ENCODE data around the gene ABCC8.

Gene ABCC8

DNA sequence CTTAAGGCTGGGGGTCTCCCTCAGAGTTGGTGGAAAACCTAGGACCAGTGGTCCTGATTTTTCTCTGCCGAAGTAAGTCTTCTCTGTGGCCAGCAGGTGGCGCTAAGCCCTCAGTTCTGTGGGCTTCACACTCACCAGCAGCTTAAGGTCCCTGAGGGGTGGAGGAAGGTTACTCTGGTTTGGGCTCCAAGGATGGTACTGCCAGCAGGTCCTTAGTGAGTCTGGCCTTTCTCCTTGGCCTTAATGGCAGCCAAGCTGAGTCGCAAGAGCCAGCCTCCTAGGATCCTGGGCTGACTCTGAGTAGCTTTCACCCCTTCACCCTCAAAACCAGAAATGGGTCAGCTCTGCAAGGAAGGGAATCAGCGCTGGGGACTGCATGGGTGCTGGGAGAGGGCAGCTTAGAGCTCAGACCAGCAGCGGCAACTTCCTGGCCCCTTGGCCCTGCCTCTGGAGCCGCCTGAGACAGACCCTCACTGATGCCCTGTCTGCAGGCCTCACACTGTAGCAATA is 92.6 kb downstream of the ABCC8 start:
- intact Hi-C loops (cut with micrococcal nuclease): loop anchor here (1.0 to 5.0 kb wide), 2 partner anchors 120 to 143 kb away; no protein-coding TSS in a partner anchor
- Mint-ChIP-seq H3K27ac (no peak overlapping the region), H3K27me3 (peaks cover 24% of the 10 kb centered on the region), H3K36me3 (ENCODE audit: low read depth) (peaks cover 32% of the 10 kb centered on the region), H3K4me1 (ENCODE audit: low read depth) (peaks cover 56% of the 10 kb centered on the region), H3K9me3 (no peaks in the 10 kb centered on the region), H3K4me3 (no peak overlapping the region)

DNA sequence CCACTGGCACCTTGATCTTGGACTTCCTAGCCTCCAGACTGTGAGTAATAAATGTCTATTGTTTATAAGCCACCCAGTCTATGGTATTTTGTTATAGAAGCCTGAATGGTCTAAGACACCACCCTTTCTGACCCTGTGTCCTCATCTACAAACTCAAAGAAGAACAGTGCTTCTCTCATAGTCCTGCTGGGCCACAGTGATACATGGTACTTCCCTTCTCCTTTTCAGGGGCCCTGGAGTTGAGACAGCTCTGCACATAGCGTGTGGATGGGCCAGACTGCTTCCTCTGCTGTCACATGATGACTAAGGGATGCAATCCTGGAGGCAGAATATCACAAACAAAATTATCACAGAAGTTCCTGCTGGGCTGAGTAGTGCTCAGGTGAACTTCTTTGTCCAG is 93.2 kb downstream of the ABCC8 start:
- intact Hi-C loops (cut with micrococcal nuclease): loop anchor here (5.0 kb wide), 1 partner anchor 144 kb away; no protein-coding TSS in a partner anchor
- no peak overlapping the region for H3K27ac Mint-ChIP-seq
- peaks cover 19% of the 10 kb centered on the region for H3K27me3 Mint-ChIP-seq
- H3K4me3 Mint-ChIP-seq: no peak overlapping the region
- peaks cover 51% of the 10 kb centered on the region for H3K4me1 Mint-ChIP-seq (ENCODE audit: low read depth)
- peaks cover 38% of the 10 kb centered on the region for H3K36me3 Mint-ChIP-seq (ENCODE audit: low read depth)
- H3K9me3 Mint-ChIP-seq: no peaks in the 10 kb centered on the region

DNA sequence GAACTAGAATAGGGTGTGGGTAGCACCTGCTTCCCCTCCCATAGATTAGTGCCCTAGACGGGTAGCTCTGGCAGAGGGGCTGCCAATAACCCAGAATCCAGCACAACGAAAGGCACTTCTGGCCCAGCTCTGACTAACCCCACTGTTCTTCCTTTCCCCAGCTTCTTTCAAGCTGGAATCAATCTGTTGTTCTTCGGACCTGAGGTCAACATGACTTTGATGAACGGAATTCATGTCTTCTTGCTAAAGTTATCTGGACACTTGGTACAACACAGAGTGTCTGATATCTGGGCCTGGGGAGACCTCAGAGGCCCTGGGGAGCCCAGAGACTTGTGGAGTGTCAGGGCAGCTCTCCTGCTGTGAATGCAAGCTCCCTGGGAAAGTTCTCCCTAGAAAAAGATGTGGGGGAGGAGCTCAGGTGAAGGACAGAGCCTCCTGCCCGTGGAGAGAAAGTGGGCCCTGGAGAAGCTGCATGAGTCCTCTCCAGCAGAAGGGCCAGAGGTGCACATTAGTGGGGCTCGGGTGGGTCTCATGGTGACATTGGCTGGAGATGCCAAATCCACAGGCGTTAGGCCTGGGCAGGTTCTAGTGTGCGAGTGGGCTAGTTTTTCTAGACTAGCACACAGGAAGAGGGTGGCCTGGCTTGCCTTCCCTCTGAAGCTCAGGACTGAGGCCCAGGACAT is 94.5 kb downstream of the ABCC8 start:
- peaks cover 38% of the 10 kb centered on the region for H3K4me1 Mint-ChIP-seq (ENCODE audit: low read depth)

DNA sequence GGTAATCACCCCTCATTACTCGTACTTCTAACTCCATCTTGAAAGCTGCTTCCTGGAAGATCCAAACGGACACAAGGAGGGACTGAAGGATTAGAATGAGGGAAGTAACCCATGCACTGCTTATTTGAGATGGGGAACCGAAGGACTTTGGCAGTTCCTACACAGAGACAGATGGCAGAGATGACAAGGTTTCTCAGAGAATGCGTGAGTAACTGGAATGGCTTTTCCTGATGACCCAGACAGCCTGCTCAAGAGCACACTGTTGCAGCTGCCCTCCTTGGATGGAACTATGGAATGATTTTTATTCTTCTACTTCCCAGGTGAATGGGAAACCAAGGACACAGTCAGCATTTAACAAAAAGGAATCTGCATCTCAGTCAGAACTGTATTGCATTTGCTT is 95.5 kb downstream of the ABCC8 start:
- H3K9me3 Mint-ChIP-seq: no peaks in the 10 kb centered on the region
- H3K27ac Mint-ChIP-seq: no peak overlapping the region
- no peak overlapping the region for H3K4me3 Mint-ChIP-seq
- peaks cover under 1% of the 10 kb centered on the region for H3K27me3 Mint-ChIP-seq
- intact Hi-C loops (cut with micrococcal nuclease): loop anchor here (5.0 kb wide), 1 partner anchor 146 kb away; no protein-coding TSS in a partner anchor
- H3K36me3 Mint-ChIP-seq (ENCODE audit: low read depth): peaks cover 57% of the 10 kb centered on the region
- peaks cover 31% of the 10 kb centered on the region for H3K4me1 Mint-ChIP-seq (ENCODE audit: low read depth)

More for the DNA sequence above, 94.5 kb downstream of the ABCC8 start:
- Mint-ChIP-seq H3K36me3 (ENCODE audit: low read depth) (peaks cover 47% of the 10 kb centered on the region), H3K27me3 (peaks cover 6% of the 10 kb centered on the region), H3K9me3 (no peaks in the 10 kb centered on the region), H3K4me3 (no peak overlapping the region), H3K27ac (no peak overlapping the region)
- intact Hi-C loops (cut with micrococcal nuclease): loop anchor here (5.0 kb wide), 1 partner anchor 145 kb away; no protein-coding TSS in a partner anchor

DNA sequence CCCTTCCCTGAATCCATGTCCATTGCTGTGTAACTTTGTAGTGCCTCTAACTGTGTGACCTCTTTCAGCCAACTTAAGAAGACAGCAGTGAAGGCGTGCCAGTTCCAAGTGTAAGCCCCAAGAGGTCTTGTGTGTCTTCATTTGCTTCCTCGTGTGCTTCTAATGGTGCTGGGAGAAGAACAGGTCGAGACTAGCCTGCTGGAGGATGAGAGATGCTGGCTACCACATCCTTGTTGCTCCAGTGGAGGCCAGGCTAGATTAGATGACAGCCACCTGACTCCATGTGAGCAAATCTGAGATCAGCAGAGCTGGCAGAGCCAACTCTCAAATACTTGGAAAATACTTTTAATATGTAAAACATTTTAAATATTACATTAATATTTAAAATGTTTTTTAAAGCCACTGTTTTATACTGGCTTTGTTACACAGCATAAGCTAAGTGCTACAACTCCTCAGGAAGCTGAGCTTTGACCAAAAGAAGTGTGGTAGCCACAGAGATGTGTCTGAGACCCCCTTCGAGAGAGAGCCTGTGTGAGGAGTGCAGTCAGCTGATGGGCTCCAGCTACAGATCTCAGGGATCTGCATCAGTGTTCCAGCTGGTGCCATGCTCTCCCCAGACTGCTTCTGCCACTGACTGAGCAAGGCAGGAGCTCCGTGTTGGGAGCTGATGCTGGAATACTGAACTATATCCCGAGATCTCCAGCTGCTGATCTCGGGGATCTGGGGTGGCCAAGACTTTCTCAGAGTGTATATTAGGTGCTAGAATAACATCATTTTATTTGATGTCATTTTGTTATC is 97.1 kb downstream of the ABCC8 start:
- Mint-ChIP-seq H3K4me3 (no peak overlapping the region), H3K9me3 (no peaks in the 10 kb centered on the region), H3K4me1 (ENCODE audit: low read depth) (peaks cover 24% of the 10 kb centered on the region), H3K36me3 (ENCODE audit: low read depth) (peaks cover 73% of the 10 kb centered on the region), H3K27ac (no peak overlapping the region), H3K27me3 (no peaks in the 10 kb centered on the region)
- intact Hi-C loops (cut with micrococcal nuclease): loop anchor here (5.0 kb wide), 1 partner anchor 148 kb away; no protein-coding TSS in a partner anchor

DNA sequence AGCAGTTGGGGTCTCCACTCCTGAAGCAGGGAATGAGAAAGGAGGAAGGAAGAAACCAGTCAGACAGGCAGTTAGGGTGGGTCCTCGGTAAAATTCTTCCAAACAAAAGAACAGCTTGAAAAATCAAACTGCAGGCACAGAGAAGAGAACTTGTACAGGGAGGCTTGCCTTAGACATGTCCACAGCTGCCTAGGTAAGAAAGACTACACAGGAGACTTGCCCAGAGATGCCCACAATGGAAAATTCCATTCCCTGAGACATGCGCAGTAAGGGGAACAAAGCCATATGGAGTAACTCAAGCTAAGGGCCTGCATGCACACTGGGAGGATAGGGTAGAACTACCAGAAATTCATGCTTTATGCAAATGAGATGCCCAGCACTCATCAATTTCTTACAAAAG is 98.0 kb downstream of the ABCC8 start:
- no peak overlapping the region for H3K4me3 Mint-ChIP-seq
- intact Hi-C loops (cut with micrococcal nuclease): no loop called here
- H3K9me3 Mint-ChIP-seq: peaks cover 9% of the 10 kb centered on the region
- H3K27me3 Mint-ChIP-seq: no peaks in the 10 kb centered on the region
- H3K27ac Mint-ChIP-seq: no peak overlapping the region
- peaks cover 82% of the 10 kb centered on the region for H3K36me3 Mint-ChIP-seq (ENCODE audit: low read depth)
- peaks cover 19% of the 10 kb centered on the region for H3K4me1 Mint-ChIP-seq (ENCODE audit: low read depth)

DNA sequence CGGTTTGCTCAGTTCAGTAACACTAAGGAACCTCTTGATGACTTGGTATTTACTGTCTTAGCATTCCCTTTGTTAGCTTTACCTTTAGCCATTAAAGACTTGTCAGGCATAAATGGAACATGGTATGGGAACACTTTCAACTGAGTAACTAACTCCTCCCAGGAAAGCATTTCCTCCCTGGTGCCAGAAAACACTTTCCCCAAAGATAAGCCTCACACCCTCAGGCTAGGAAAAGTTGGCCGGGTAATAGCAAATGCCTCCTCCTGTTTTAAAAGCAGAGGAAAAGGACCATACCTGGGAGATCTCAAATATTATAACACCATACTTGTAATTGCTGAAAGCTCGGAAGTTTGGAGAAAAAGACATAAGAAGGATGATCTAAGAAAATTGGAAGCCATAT is 100.2 kb downstream of the ABCC8 start:
- intact Hi-C loops (cut with micrococcal nuclease): no loop called here
- Mint-ChIP-seq H3K36me3 (ENCODE audit: low read depth) (peaks cover 94% of the 10 kb centered on the region), H3K27me3 (no peaks in the 10 kb centered on the region), H3K4me3 (no peak overlapping the region), H3K27ac (no peak overlapping the region), H3K9me3 (peaks cover 31% of the 10 kb centered on the region), H3K4me1 (ENCODE audit: low read depth) (no peaks in the 10 kb centered on the region)

DNA sequence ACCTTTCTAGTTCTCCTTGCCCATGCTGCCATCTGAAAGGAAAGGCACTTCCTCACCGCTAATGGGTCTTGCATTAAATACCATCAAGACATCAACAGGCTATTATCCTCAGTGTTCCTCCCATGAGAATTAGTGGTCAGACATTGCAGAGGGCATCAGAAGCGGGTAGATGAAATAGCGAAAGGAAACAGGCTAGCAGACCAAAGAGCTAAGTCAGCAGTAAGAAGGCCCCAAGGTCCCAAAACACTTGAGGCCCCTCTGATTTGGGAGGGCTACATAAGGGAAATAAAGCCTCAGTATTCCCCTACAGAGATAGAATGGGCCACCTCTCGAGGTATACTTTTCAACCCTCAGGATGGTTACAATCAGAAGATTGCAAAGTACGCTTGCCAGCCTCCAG is 101.1 kb downstream of the ABCC8 start:
- no peaks in the 10 kb centered on the region for H3K27me3 Mint-ChIP-seq
- no peak overlapping the region for H3K27ac Mint-ChIP-seq
- H3K4me3 Mint-ChIP-seq: no peak overlapping the region
- H3K36me3 Mint-ChIP-seq (ENCODE audit: low read depth): peaks cover 96% of the 10 kb centered on the region
- peaks cover 40% of the 10 kb centered on the region for H3K9me3 Mint-ChIP-seq
- intact Hi-C loops (cut with micrococcal nuclease): no loop called here
- no peaks in the 10 kb centered on the region for H3K4me1 Mint-ChIP-seq (ENCODE audit: low read depth)

DNA sequence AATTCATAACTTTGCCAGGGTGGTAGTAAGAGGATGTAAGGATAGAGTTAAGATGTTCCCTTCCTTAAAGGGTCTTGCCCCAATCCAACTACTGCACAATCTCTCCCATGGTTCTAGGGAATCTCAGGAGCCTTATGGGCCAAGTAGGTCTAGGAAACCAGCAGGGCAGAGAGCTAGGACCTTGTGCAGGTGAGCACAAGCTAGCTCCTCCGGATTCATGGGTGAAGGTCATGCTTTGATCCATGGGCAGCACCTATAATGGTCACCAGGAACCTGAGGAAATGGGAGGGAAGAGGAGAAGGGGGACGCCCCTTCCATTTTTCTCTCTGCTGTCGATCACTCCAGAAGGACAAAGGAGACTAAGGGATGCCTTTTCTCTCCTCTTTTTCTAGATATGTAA is 105.0 kb downstream of the ABCC8 start:
- no peak overlapping the region for H3K27ac Mint-ChIP-seq
- H3K27me3 Mint-ChIP-seq: no peaks in the 10 kb centered on the region
- H3K36me3 Mint-ChIP-seq (ENCODE audit: low read depth): peaks cover 100% of the 10 kb centered on the region
- no peak overlapping the region for H3K4me3 Mint-ChIP-seq
- no peaks in the 10 kb centered on the region for H3K4me1 Mint-ChIP-seq (ENCODE audit: low read depth)
- intact Hi-C loops (cut with micrococcal nuclease): no loop called here
- peaks cover 74% of the 10 kb centered on the region for H3K9me3 Mint-ChIP-seq

DNA sequence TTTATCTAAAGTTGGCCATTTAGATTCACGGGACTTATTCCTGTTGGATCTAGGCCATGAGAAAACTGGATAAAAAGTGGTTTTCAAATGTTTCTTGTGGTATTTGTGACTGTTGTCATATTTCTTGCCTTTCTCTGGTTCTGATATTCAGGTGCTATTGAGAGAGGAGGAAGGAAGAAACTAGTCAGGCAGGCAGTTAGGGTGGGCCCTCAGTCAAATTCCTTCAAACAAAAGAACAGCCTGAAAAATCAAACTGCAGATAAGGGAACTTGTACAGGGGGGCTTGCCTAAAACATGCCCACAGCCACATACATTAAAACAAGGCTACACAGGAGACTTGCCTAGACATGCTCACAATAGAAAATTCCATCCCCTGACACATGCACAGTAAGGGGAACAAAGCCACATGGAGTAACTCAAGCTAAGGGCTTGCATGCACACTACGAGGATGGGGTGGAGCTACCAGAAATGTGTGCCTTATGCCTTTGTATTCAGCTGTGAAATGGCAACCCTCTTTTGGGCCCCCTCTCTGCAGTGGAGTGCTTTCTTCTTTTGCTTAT is 106.9 kb downstream of the ABCC8 start:
- intact Hi-C loops (cut with micrococcal nuclease): no loop called here
- Mint-ChIP-seq H3K27ac (no peak overlapping the region), H3K4me3 (no peak overlapping the region), H3K27me3 (no peaks in the 10 kb centered on the region), H3K36me3 (ENCODE audit: low read depth) (peaks cover 93% of the 10 kb centered on the region), H3K4me1 (ENCODE audit: low read depth) (no peaks in the 10 kb centered on the region), H3K9me3 (peaks cover 74% of the 10 kb centered on the region)

DNA sequence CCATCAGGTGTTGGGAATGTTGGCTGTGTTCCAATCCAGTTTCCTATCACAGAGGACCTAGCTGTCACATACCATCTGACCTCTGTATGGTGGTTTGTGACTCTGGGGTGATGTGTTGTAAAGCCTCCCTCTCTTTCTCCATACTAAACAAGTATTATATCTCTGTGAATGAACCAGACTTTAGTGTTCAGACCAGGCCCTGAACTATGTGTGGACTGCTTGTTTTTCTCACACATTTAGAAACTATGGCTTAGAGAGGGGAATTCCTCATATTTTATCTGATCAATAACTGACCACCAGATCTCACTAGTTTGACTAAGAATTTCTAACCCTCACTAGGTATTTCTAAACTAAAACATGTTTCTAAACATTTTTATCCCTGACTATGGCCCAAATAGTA is 107.6 kb downstream of the ABCC8 start:
- Mint-ChIP-seq H3K9me3 (peaks cover 69% of the 10 kb centered on the region), H3K4me1 (ENCODE audit: low read depth) (no peaks in the 10 kb centered on the region), H3K27me3 (no peaks in the 10 kb centered on the region), H3K27ac (no peak overlapping the region), H3K36me3 (ENCODE audit: low read depth) (peaks cover 92% of the 10 kb centered on the region), H3K4me3 (no peak overlapping the region)
- intact Hi-C loops (cut with micrococcal nuclease): no loop called here

DNA sequence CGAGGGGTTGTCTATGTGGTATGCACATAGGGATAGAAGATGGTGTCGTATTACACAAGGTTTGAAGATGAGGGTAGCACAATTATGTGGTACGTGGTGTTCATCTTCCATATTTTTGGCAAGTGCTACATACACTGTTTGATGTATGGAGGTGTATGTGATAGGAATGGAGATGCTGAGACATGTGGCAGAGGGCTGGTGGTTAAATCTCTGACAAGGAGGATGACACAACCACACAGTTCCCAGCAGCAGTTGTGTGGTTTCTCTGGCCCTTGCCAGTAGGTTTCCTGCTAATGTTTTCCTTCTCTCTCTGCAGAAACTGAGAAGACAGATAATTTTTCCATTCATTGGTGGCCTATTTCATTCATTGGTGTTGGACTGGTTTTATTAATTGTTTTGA is 108.1 kb downstream of the ABCC8 start:
- Mint-ChIP-seq H3K27me3 (no peaks in the 10 kb centered on the region), H3K4me1 (ENCODE audit: low read depth) (no peaks in the 10 kb centered on the region), H3K9me3 (peaks cover 67% of the 10 kb centered on the region), H3K27ac (no peak overlapping the region), H3K36me3 (ENCODE audit: low read depth) (peaks cover 92% of the 10 kb centered on the region), H3K4me3 (no peak overlapping the region)
- intact Hi-C loops (cut with micrococcal nuclease): no loop called here

DNA sequence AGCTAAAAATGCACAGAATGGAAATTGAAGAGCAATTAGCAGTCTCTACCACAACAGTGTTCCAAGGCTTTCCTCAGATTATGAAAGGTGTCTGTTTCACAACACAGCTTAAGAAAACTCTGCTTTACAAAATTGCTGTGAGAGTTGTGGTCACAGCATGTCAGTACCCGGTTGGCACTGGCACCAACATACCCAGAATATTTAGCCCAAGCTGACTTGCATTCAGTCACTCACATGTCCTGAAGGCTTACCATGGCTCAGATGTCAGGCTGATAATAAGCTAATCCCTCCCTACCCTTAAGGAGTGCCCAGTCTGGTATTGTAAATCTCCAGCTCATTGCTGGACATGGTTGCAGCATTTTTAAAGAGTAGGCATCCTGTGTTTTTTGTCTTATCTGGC is 110.2 kb downstream of the ABCC8 start:
- H3K27ac Mint-ChIP-seq: no peak overlapping the region
- peaks cover 52% of the 10 kb centered on the region for H3K9me3 Mint-ChIP-seq
- H3K4me3 Mint-ChIP-seq: no peak overlapping the region
- peaks cover 92% of the 10 kb centered on the region for H3K36me3 Mint-ChIP-seq (ENCODE audit: low read depth)
- H3K27me3 Mint-ChIP-seq: no peaks in the 10 kb centered on the region
- intact Hi-C loops (cut with micrococcal nuclease): no loop called here
- H3K4me1 Mint-ChIP-seq (ENCODE audit: low read depth): no peaks in the 10 kb centered on the region

DNA sequence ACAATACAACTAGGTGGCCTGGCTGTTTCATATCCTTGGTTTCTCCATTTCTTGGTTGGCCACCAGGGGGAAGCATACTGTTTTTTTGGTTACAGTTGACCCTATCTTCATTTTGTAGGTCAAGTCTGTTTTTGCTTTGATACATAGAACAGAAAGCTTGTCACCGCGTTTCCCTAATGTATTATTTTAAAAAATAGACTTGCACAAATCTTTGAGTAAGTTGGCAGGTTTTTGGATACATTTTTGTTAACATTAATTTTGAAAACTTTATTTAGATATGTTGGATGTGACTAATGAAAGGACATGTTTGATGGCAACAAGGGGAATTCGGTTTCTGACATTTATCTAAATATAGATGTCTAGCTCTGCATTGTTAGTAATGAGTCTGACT is 122.0 kb downstream of the ABCC8 start:
- intact Hi-C loops (cut with micrococcal nuclease): loop anchor here (5.0 kb wide), 3 partner anchors 77 to 277 kb away; partner anchors contain the start of genes NUCB2, PIK3C2A and RPS13
- H3K36me3 Mint-ChIP-seq (ENCODE audit: low read depth): peaks cover 30% of the 10 kb centered on the region
- no peaks in the 10 kb centered on the region for H3K9me3 Mint-ChIP-seq

More for the DNA sequence above, 122.0 kb downstream of the ABCC8 start:
- H3K4me3 Mint-ChIP-seq: no peak overlapping the region
- H3K27ac Mint-ChIP-seq: no peak overlapping the region
- peaks cover 1% of the 10 kb centered on the region for H3K27me3 Mint-ChIP-seq
- peaks cover 28% of the 10 kb centered on the region for H3K4me1 Mint-ChIP-seq (ENCODE audit: low read depth)

All from dendritic cell treated with granulocyte-macrophage colony-stimulating factor and Interleukin-4, amounts not matched to agents 40 ng/mL and 50 ng/mL, for 4 days (primary cell).